ENCODE measurements around the gene FSTL4. TPM values are rescaled to one million over a fixed set of nuclear protein-coding genes. Genes with fewer than 3 reads are reported as not detected.
A peak's percentile ranks its signal among the peaks of the same experiment; 100 is the strongest.

FSTL4 gene
- total RNA-seq, 1 experiment from 2014 or later: 0.12 TPM

- TF ChIP-seq CTCF (IDR thresholded peaks at IDR 0.05; ENCODE audit: unreplicated experiment): no peak
- no peak overlapping the region for H3K4me3 Mint-ChIP-seq (ENCODE audit: unreplicated experiment)
- H3K27ac Mint-ChIP-seq (ENCODE audit: low read depth, unreplicated experiment): no peak overlapping the region
- DNase-seq (ENCODE audit: unreplicated experiment): no peak
- no peaks in the 10 kb centered on the region for H3K36me3 Mint-ChIP-seq (ENCODE audit: insufficient read depth, unreplicated experiment)
- peaks cover 48% of the 10 kb centered on the region for H3K27me3 Mint-ChIP-seq (ENCODE audit: insufficient read depth, unreplicated experiment)
- no peaks in the 10 kb centered on the region for H3K9me3 Mint-ChIP-seq (ENCODE audit: unreplicated experiment)
- POLR2A ChIA-PET: no interaction called here
- no peaks in the 10 kb centered on the region for H3K4me1 Mint-ChIP-seq (ENCODE audit: insufficient read depth, unreplicated experiment)
- BruUV-seq (replicated peaks): no TSS peak
- CTCF ChIA-PET: interaction anchor here (0.6 kb wide), 1 partner anchor 188 kb away, joined by 4 read pairs; no protein-coding TSS in a partner anchor
- intact Hi-C loops (cut with micrococcal nuclease): no loop called here
These were observed 738 bp downstream of the FSTL4 start for GRCh38 chr5:133611357-133612248.

- Mint-ChIP-seq H3K4me1 (ENCODE audit: insufficient read depth, unreplicated experiment) (no peaks in the 10 kb centered on the region), H3K27ac (ENCODE audit: low read depth, unreplicated experiment) (no peak overlapping the region), H3K9me3 (ENCODE audit: unreplicated experiment) (no peaks in the 10 kb centered on the region), H3K27me3 (ENCODE audit: insufficient read depth, unreplicated experiment) (peaks cover 55% of the 10 kb centered on the region), H3K4me3 (ENCODE audit: unreplicated experiment) (no peak overlapping the region), H3K36me3 (ENCODE audit: insufficient read depth, unreplicated experiment) (no peaks in the 10 kb centered on the region)
- ChIA-PET CTCF (interaction anchor here (0.6 kb wide), 1 partner anchor 187 kb away, joined by 4 read pairs; no protein-coding TSS in a partner anchor), POLR2A (no interaction called here)
- no TSS peak for BruUV-seq (replicated peaks)
- TF ChIP-seq CTCF (IDR thresholded peaks at IDR 0.05; ENCODE audit: unreplicated experiment): no peak
- DNase-seq (ENCODE audit: unreplicated experiment): peak; percentile 20
- intact Hi-C loops (cut with micrococcal nuclease): no loop called here
These were observed 1.6 kb downstream of the FSTL4 start for GRCh38 chr5:133610489-133611356.

- DNase-seq (ENCODE audit: unreplicated experiment): no peak
- H3K9me3 Mint-ChIP-seq (ENCODE audit: unreplicated experiment): no peaks in the 10 kb centered on the region
- no TSS peak for BruUV-seq (replicated peaks)
- H3K4me3 Mint-ChIP-seq (ENCODE audit: unreplicated experiment): no peak overlapping the region
- H3K27me3 Mint-ChIP-seq (ENCODE audit: insufficient read depth, unreplicated experiment): peaks cover 62% of the 10 kb centered on the region
- POLR2A ChIA-PET: interaction anchor here (1.0 kb wide), 1 partner anchor 18 kb away, joined by 3 read pairs; no protein-coding TSS in a partner anchor
- no peak overlapping the region for H3K27ac Mint-ChIP-seq (ENCODE audit: low read depth, unreplicated experiment)
- H3K4me1 Mint-ChIP-seq (ENCODE audit: insufficient read depth, unreplicated experiment): no peaks in the 10 kb centered on the region
- no peak for TF ChIP-seq CTCF (IDR thresholded peaks at IDR 0.05; ENCODE audit: unreplicated experiment)
- intact Hi-C loops (cut with micrococcal nuclease): no loop called here
- H3K36me3 Mint-ChIP-seq (ENCODE audit: insufficient read depth, unreplicated experiment): no peaks in the 10 kb centered on the region
- CTCF ChIA-PET: interaction anchor here (0.5 to 1.1 kb wide), 2 partner anchors 261 to 1855 kb away, joined by 3 read pairs; no protein-coding TSS in a partner anchor
These were observed 4.9 kb downstream of the FSTL4 start for GRCh38 chr5:133607451-133607850.

- H3K27me3 Mint-ChIP-seq (ENCODE audit: insufficient read depth, unreplicated experiment): peaks cover 68% of the 10 kb centered on the region
- no TSS peak for BruUV-seq (replicated peaks)
- no peak overlapping the region for H3K27ac Mint-ChIP-seq (ENCODE audit: low read depth, unreplicated experiment)
These were observed 5.5 kb downstream of the FSTL4 start for GRCh38 chr5:133606835-133607234.

More at GRCh38 chr5:133606835-133607234, 5.5 kb downstream of the FSTL4 start:
- ChIA-PET POLR2A (interaction anchor here (1.0 kb wide), 1 partner anchor 18 kb away, joined by 3 read pairs; no protein-coding TSS in a partner anchor), CTCF (interaction anchor here (0.6 to 1.1 kb wide), 2 partner anchors 183 to 262 kb away, joined by 3 read pairs; no protein-coding TSS in a partner anchor)
- intact Hi-C loops (cut with micrococcal nuclease): no loop called here
- DNase-seq (ENCODE audit: unreplicated experiment): no peak
- H3K4me1 Mint-ChIP-seq (ENCODE audit: insufficient read depth, unreplicated experiment): no peaks in the 10 kb centered on the region
- no peaks in the 10 kb centered on the region for H3K36me3 Mint-ChIP-seq (ENCODE audit: insufficient read depth, unreplicated experiment)
- TF ChIP-seq CTCF (IDR thresholded peaks at IDR 0.05; ENCODE audit: unreplicated experiment): no peak
- no peaks in the 10 kb centered on the region for H3K9me3 Mint-ChIP-seq (ENCODE audit: unreplicated experiment)
- no peak overlapping the region for H3K4me3 Mint-ChIP-seq (ENCODE audit: unreplicated experiment)
